ENCODE data around the gene ADGRG6.

DNA sequence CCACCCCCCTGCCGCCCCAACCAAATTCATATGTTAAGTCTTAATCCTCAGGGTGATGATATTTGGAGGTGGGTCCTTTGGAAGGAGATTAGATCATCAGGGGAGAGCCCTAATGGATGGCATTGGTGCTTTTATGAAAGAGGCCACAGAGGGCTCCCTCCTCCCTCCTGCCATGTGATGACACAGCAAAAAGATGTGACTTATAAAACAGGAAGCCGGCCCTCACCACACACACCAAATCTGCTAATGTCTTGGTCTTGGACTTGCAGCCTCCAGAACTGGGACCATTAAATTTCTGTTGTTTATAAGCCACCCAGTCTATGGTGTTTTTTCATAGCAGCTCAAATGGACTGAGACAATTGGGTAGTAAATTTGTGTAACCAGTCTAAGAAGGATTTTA, 176.3 kb downstream of the ADGRG6 start:
- TF ChIP-seq, protein P1, sequence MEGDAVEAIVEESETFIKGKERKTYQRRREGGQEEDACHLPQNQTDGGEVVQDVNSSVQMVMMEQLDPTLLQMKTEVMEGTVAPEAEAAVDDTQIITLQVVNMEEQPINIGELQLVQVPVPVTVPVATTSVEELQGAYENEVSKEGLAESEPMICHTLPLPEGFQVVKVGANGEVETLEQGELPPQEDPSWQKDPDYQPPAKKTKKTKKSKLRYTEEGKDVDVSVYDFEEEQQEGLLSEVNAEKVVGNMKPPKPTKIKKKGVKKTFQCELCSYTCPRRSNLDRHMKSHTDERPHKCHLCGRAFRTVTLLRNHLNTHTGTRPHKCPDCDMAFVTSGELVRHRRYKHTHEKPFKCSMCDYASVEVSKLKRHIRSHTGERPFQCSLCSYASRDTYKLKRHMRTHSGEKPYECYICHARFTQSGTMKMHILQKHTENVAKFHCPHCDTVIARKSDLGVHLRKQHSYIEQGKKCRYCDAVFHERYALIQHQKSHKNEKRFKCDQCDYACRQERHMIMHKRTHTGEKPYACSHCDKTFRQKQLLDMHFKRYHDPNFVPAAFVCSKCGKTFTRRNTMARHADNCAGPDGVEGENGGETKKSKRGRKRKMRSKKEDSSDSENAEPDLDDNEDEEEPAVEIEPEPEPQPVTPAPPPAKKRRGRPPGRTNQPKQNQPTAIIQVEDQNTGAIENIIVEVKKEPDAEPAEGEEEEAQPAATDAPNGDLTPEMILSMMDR (IDR thresholded peaks at IDR 0.05; ENCODE audit: low read length) = no peak
- TF ChIP-seq EZH2 (IDR thresholded peaks at IDR 0.05; ENCODE audit: borderline replicate concordance, low read length) = no peak

Data from OCI-LY1 (cell line).